IMR-90 (cell line): ENCODE results near the gene LOXL3. TPM values are rescaled to one million over a fixed set of nuclear protein-coding genes. Genes with fewer than 3 reads are reported as not detected.

Experiments used
- ATAC-seq: fragments of 200-7000 bp; cut with Tn5 transposase; 2 replicates; pipeline ENCODE4 v1.9.1; 2020; ENCODE audit warnings: low read depth, mild to moderate bottlenecking, moderate library complexity
- BruUV-seq: library from RNA; stranded (reverse); fragments of 400-500 nt; replicated peaks from 2 replicates; lab custom pipeline; 2021; lab: Mats Ljungman, UMichigan
- CTCF ChIA-PET: fragments of 300-600 bp; formaldehyde crosslinking; extraction: SDS; loops from one replicate; lab custom pipeline; 2021; ENCODE audit warnings: antibody characterized with exemption; lab: Yijun Ruan, JAX
- POLR2A ChIA-PET: fragments of 300-600 bp; sonication (Branson Sonifier 250); formaldehyde crosslinking; loops from one replicate; lab custom pipeline; 2022; ENCODE audit warnings: antibody characterized with exemption; ENCODE audit not compliant: unreplicated experiment; lab: Charles Lee
- DNase-seq: peaks from one replicate; pipeline ENCODE4 v3.0.0; 2013
- H2AFZ ChIP-seq: replicated peaks from 2 replicates; pipeline ENCODE3; 2013; ENCODE audit warnings: low read length, mild to moderate bottlenecking; ENCODE audit not compliant: poor library complexity
- H2AK5ac ChIP-seq: 2 replicates; pipeline ENCODE4 v1.6.1; 2013; ENCODE audit warnings: low read depth, low read length, inconsistent platforms
- H2AK9ac ChIP-seq: replicated peaks from 2 replicates; pipeline ENCODE3; 2013; ENCODE audit warnings: mild to moderate bottlenecking, low read depth, low read length, moderate library complexity; ENCODE audit not compliant: poor library complexity
- H2BK120ac ChIP-seq: 2 replicates; pipeline ENCODE4 v1.6.1; 2013; ENCODE audit warnings: low read depth, low read length, inconsistent platforms
- H2BK15ac ChIP-seq: 3 replicates; pipeline ENCODE4 v1.6.1; 2013; ENCODE audit warnings: low read depth, low read length, inconsistent platforms
- H2BK20ac ChIP-seq: 2 replicates; pipeline ENCODE4 v1.6.1; 2013; ENCODE audit warnings: low read depth, mild to moderate bottlenecking, inconsistent platforms, low read length, moderate library complexity
- H2BK5ac ChIP-seq: 2 replicates; pipeline ENCODE4 v1.6.1; 2013; ENCODE audit warnings: mild to moderate bottlenecking, low read depth, low read length, inconsistent platforms; ENCODE audit not compliant: poor library complexity, severe bottlenecking
- H3K14ac ChIP-seq: replicated peaks from 2 replicates; pipeline ENCODE4 v1.6.1; 2013; ENCODE audit warnings: low read depth, low read length, inconsistent platforms
- H3K18ac ChIP-seq: 2 replicates; pipeline ENCODE4 v1.6.1; 2013; ENCODE audit warnings: low read depth, low read length, control low read depth
- H3K23ac ChIP-seq: 2 replicates; pipeline ENCODE4 v1.6.1; 2013; ENCODE audit warnings: low read depth, low read length, inconsistent platforms
- H3K27ac ChIP-seq: 2 replicates; pipeline ENCODE4 v1.5.1; 2013; ENCODE audit warnings: mild to moderate bottlenecking, control low read depth, low read length; ENCODE audit not compliant: insufficient read depth
- H3K27me3 ChIP-seq: 2 replicates; pipeline ENCODE4 v1.6.1; 2013; ENCODE audit warnings: low read length; ENCODE audit not compliant: control insufficient read depth, insufficient read depth
- H3K36me3 ChIP-seq: 2 replicates; pipeline ENCODE4 v1.6.1; 2013; ENCODE audit warnings: low read length, mixed read lengths; ENCODE audit not compliant: control insufficient read depth, insufficient read depth
- H3K4ac ChIP-seq: 2 replicates; pipeline ENCODE4 v1.6.1; 2013; ENCODE audit warnings: low read depth, low read length, inconsistent platforms
- H3K4me1 ChIP-seq: 2 replicates; pipeline ENCODE4 v1.6.1; 2013; ENCODE audit warnings: low read length, mixed read lengths; ENCODE audit not compliant: control insufficient read depth, insufficient read depth
- H3K4me2 ChIP-seq: 2 replicates; pipeline ENCODE4 v1.6.1; 2013; ENCODE audit warnings: low read depth, mild to moderate bottlenecking, control low read depth, low read length, moderate library complexity
- H3K4me3 ChIP-seq: 2 replicates; pipeline ENCODE4 v1.5.1; 2013; ENCODE audit warnings: low read depth, mild to moderate bottlenecking, control low read depth, low read length, moderate library complexity; ENCODE audit not compliant: insufficient read depth
- H3K56ac ChIP-seq: 2 replicates; pipeline ENCODE4 v1.6.1; 2013; ENCODE audit warnings: low read length, inconsistent platforms; ENCODE audit not compliant: insufficient read depth; ENCODE audit errors: extremely low read depth
- H3K79me1 ChIP-seq, 2 experiments: 2 replicates each; pipeline ENCODE4 v1.6.1; 2013; ENCODE audit warnings: low read length in 2 of 2, inconsistent platforms in 1 of 2, low read depth in 1 of 2
- H3K9ac ChIP-seq: 2 replicates; pipeline ENCODE4 v1.6.1; 2013; ENCODE audit warnings: low read depth, low read length, control low read depth
- H3K9me1 ChIP-seq: 2 replicates; pipeline ENCODE4 v1.6.1; 2013; ENCODE audit warnings: low read length, inconsistent platforms; ENCODE audit not compliant: insufficient read depth
- H3K9me3 ChIP-seq: 2 replicates; pipeline ENCODE4 v1.6.1; 2013; ENCODE audit warnings: low read length; ENCODE audit not compliant: control insufficient read depth, insufficient read depth
- H4K20me1 ChIP-seq: 2 replicates; pipeline ENCODE4 v1.6.1; 2013; ENCODE audit warnings: low read length, inconsistent platforms; ENCODE audit not compliant: insufficient read depth
- H4K5ac ChIP-seq: 2 replicates; pipeline ENCODE4 v1.6.1; 2013; ENCODE audit warnings: mild to moderate bottlenecking, low read depth, low read length, control low read depth
- H4K8ac ChIP-seq, 2 experiments: 2 replicates each; pipeline ENCODE4 v1.6.1; 2013; ENCODE audit warnings: low read depth in 2 of 2, low read length in 2 of 2, control low read depth in 1 of 2, inconsistent platforms in 1 of 2
- H4K91ac ChIP-seq: 2 replicates; pipeline ENCODE4 v1.6.1; 2013; ENCODE audit warnings: low read depth, low read length, inconsistent platforms; ENCODE audit not compliant: insufficient read depth
- BHLHE40 ChIP-seq: fragments of 150-350 bp; IDR thresholded peaks from 2 replicates; pipeline ENCODE4 v1.6.1; 2016; ENCODE audit warnings: mild to moderate bottlenecking, low read depth, low read length
- CEBPB ChIP-seq: IDR thresholded peaks from 2 replicates; pipeline ENCODE4 v1.6.1; 2012; ENCODE audit warnings: low read depth, low read length, improper control_type of control experiment
- CHD1 ChIP-seq: IDR thresholded peaks from 2 replicates; pipeline ENCODE4 v1.6.1; 2012; ENCODE audit warnings: low read depth, low read length, improper control_type of control experiment
- CTCF ChIP-seq: conservative IDR thresholded peaks from 2 replicates; pipeline ENCODE4 v1.5.1; 2012; ENCODE audit warnings: mild to moderate bottlenecking, low read depth, low read length, improper control_type of control experiment
- ELK1 ChIP-seq: fragments of 150-350 bp; IDR thresholded peaks from 2 replicates; pipeline ENCODE4 v1.6.1; 2016; ENCODE audit warnings: low read depth, mild to moderate bottlenecking, low read length, moderate library complexity, borderline replicate concordance
- FOS ChIP-seq: fragments of 150-350 bp; IDR thresholded peaks from 2 replicates; pipeline ENCODE4 v1.6.1; 2016; ENCODE audit warnings: low read depth, low read length
- MAFK ChIP-seq: IDR thresholded peaks from 2 replicates; pipeline ENCODE4 v1.6.1; 2012; ENCODE audit warnings: low read depth, low read length, improper control_type of control experiment
- MAZ ChIP-seq: IDR thresholded peaks from 2 replicates; pipeline ENCODE4 v1.6.1; 2012; ENCODE audit warnings: low read depth, mild to moderate bottlenecking, low read length, improper control_type of control experiment, moderate library complexity, borderline replicate concordance
- MXI1 ChIP-seq: IDR thresholded peaks from 2 replicates; pipeline ENCODE4 v1.6.1; 2012; ENCODE audit warnings: low read depth, mild to moderate bottlenecking, low read length, moderate library complexity, borderline replicate concordance
- NFE2L2 ChIP-seq: fragments of 150-350 bp; IDR thresholded peaks from 2 replicates; pipeline ENCODE4 v1.6.1; 2016; ENCODE audit warnings: low read depth, mild to moderate bottlenecking, low read length
- POLR2A ChIP-seq: IDR thresholded peaks from 2 replicates; pipeline ENCODE4 v1.6.1; 2012; ENCODE audit warnings: mild to moderate bottlenecking, low read depth, low read length
- RAD21 ChIP-seq: IDR thresholded peaks from 2 replicates; pipeline ENCODE4 v1.6.1; 2012; ENCODE audit warnings: low read length, improper control_type of control experiment
- RCOR1 ChIP-seq: IDR thresholded peaks from 2 replicates; pipeline ENCODE4 v1.6.1; 2012; ENCODE audit warnings: mild to moderate bottlenecking, low read length, improper control_type of control experiment; ENCODE audit not compliant: insufficient replicate concordance
- RFX5 ChIP-seq: IDR thresholded peaks from 2 replicates; pipeline ENCODE4 v1.8.0; 2012; ENCODE audit warnings: low read depth, mild to moderate bottlenecking, low read length, moderate library complexity
- SMC3 ChIP-seq: fragments of 150-350 bp; IDR thresholded peaks from 2 replicates; pipeline ENCODE4 v1.6.1; 2016; ENCODE audit warnings: low read depth, mild to moderate bottlenecking, antibody characterized with exemption, low read length, moderate library complexity
- USF2 ChIP-seq: fragments of 150-350 bp; IDR thresholded peaks from 2 replicates; pipeline ENCODE4 v1.6.1; 2017; ENCODE audit warnings: mild to moderate bottlenecking, antibody characterized with exemption, low read length, low read depth
- WGBS, 2 experiments: methylation state at CpG; one replicate each; pipeline versions ENCODE4 v1.1.5 to v1.1.7; 2013; ENCODE audit warnings: missing lambda C conversion rate in 2 of 2; ENCODE audit not compliant: insufficient read length in 1 of 2; ENCODE audit errors: extremely low coverage in 2 of 2; 5-methylcytosine and 5-hydroxymethylcytosine counted together
- dilution Hi-C: fragments of 300-500 bp; cut with HindIII; formaldehyde crosslinking; loops from one replicate; pipeline ENCODE4 v1.14.3; 2018; ENCODE audit warnings: low sequenced_read_pairs; ENCODE audit not compliant: unreplicated experiment
- in situ Hi-C: fragments of 300-500 bp; cut with MboI; formaldehyde crosslinking; loops from 3 replicates; pipeline ENCODE4 v1.14.3; 2019; ENCODE audit warnings: low sequenced_read_pairs, inconsistent platforms, mixed read lengths
- intact Hi-C: fragments of 100-400 bp; cut with micrococcal nuclease; formaldehyde crosslinking; loops from 2 replicates; pipeline ENCODE4 v1.10.0; 2022
- polyA plus RNA-seq, 3 experiments: library from polyadenylated mRNA; depleted of rRNA; stranded (reverse); fragments of >200 nt; gene quantifications; 2 replicates each; pipeline ENCODE4 v1.2.3, GENCODE V29; 2012; ENCODE audit warnings: low replicate concordance in 1 of 3
- total RNA-seq: library from RNA; depleted of rRNA; stranded (reverse); fragments of >200 nt; gene quantifications from 2 replicates; pipeline ENCODE4 v1.2.3, GENCODE V29; 2012

Gene LOXL3
- total and polyA plus RNA-seq, 2 of the 4 experiments (the other 2 are of a cell fraction) = 17.9 to 23.4 TPM

- Histone ChIP-seq H3K4ac (no peak overlapping the region), H2AK5ac (no peak overlapping the region), H4K20me1 (peaks cover 13% of the 10 kb centered on the region), H3K9me3 (no peaks in the 10 kb centered on the region), H3K4me1 (peaks cover 12% of the 10 kb centered on the region), H4K5ac (no peak overlapping the region), H3K18ac (no peak overlapping the region), H2BK20ac (no peak overlapping the region), H2AFZ (no peak overlapping the region), H2BK15ac (no peak overlapping the region), H3K27ac (no peak overlapping the region), H3K4me3 (no peak overlapping the region), H3K9ac (no peak overlapping the region), H3K9me1 (peaks cover 19% of the 10 kb centered on the region), H3K27me3 (peaks cover 5% of the 10 kb centered on the region; the same call in 1 of the 2 replicates), H3K14ac (no peak overlapping the region), H3K36me3 (peaks cover 31% of the 10 kb centered on the region), H4K91ac (no peak overlapping the region), H3K79me1 (peaks cover 32 to 57% of the 10 kb centered on the region in 2 experiments), H3K23ac (no peak overlapping the region), H4K8ac (no peak overlapping the region), H2BK120ac (no peak overlapping the region), H2BK5ac (no peak overlapping the region), H3K4me2 (no peak overlapping the region), H2AK9ac (no peak overlapping the region), H3K56ac (no peak overlapping the region)
- 100% methylated on average over 1 of the region's 9 CpGs; no CpG with 5 or more reads in 1 of the 2 experiments for WGBS, 2 experiments
- in situ Hi-C loops = no loop called here
- TF ChIP-seq CTCF = no peak
- TF ChIP-seq RCOR1 = no peak
- TF ChIP-seq RAD21 = no peak
- TF ChIP-seq CEBPB = no peak
- no peak for TF ChIP-seq MAFK
- TF ChIP-seq ELK1 = no peak
- TF ChIP-seq RFX5 = no peak
- no peak for TF ChIP-seq FOS
- TF ChIP-seq MAZ = no peak
- no peak for TF ChIP-seq POLR2A
- no peak for TF ChIP-seq CHD1
- TF ChIP-seq USF2 = no peak
- TF ChIP-seq BHLHE40 = no peak
- TF ChIP-seq MXI1 = no peak
- no peak for TF ChIP-seq SMC3
- TF ChIP-seq NFE2L2 = no peak
- ChIA-PET POLR2A (no interaction called here), CTCF (no interaction called here)
- intact Hi-C loops = loop anchor here (2.0 kb wide), 1 partner anchor 49 kb away; no protein-coding TSS in a partner anchor
- ATAC-seq (no peak), DNase-seq (no peak)
- BruUV-seq = no TSS peak
- dilution Hi-C loops = no loop called here
These were observed 26.0 kb downstream of the LOXL3 start for GRCh38 chr2:74527741-74528140.
